ENCODE measurements around the gene DSEL.

GRCh38 chr18:67513280-67513679 lies 3.2 kb downstream of the DSEL start:
- TF ChIP-seq, protein P1, sequence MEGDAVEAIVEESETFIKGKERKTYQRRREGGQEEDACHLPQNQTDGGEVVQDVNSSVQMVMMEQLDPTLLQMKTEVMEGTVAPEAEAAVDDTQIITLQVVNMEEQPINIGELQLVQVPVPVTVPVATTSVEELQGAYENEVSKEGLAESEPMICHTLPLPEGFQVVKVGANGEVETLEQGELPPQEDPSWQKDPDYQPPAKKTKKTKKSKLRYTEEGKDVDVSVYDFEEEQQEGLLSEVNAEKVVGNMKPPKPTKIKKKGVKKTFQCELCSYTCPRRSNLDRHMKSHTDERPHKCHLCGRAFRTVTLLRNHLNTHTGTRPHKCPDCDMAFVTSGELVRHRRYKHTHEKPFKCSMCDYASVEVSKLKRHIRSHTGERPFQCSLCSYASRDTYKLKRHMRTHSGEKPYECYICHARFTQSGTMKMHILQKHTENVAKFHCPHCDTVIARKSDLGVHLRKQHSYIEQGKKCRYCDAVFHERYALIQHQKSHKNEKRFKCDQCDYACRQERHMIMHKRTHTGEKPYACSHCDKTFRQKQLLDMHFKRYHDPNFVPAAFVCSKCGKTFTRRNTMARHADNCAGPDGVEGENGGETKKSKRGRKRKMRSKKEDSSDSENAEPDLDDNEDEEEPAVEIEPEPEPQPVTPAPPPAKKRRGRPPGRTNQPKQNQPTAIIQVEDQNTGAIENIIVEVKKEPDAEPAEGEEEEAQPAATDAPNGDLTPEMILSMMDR (IDR thresholded peaks at IDR 0.05), result no peak
- TF ChIP-seq POLR2A (IDR thresholded peaks at IDR 0.05), result no peak

Measured in testis (tissue), 2 donors.